IMR-90 (cell line): Measurements from ENCODE around the gene ALOX15B. TPM values are rescaled to one million over a fixed set of nuclear protein-coding genes. Genes with fewer than 3 reads are reported as not detected.

ENCODE experiments used
- ATAC-seq: fragments of 200-7000 bp; cut with Tn5 transposase; 2 replicates; pipeline ENCODE4 v1.9.1; 2020; ENCODE audit warnings: low read depth, mild to moderate bottlenecking, moderate library complexity
- BruUV-seq: library from RNA; stranded (reverse); fragments of 400-500 nt; replicated peaks from 2 replicates; lab custom pipeline; 2021; lab: Mats Ljungman, UMichigan
- CTCF ChIA-PET: fragments of 300-600 bp; formaldehyde crosslinking; extraction: SDS; loops from one replicate; lab custom pipeline; 2021; ENCODE audit warnings: antibody characterized with exemption; lab: Yijun Ruan, JAX
- POLR2A ChIA-PET: fragments of 300-600 bp; sonication (Branson Sonifier 250); formaldehyde crosslinking; loops from one replicate; lab custom pipeline; 2022; ENCODE audit warnings: antibody characterized with exemption; ENCODE audit not compliant: unreplicated experiment; lab: Charles Lee
- DNase-seq: peaks from one replicate; pipeline ENCODE4 v3.0.0; 2013
- H2AFZ ChIP-seq: replicated peaks from 2 replicates; pipeline ENCODE3; 2013; ENCODE audit warnings: low read length, mild to moderate bottlenecking; ENCODE audit not compliant: poor library complexity
- H2AK5ac ChIP-seq: 2 replicates; pipeline ENCODE4 v1.6.1; 2013; ENCODE audit warnings: low read depth, low read length, inconsistent platforms
- H2AK9ac ChIP-seq: replicated peaks from 2 replicates; pipeline ENCODE3; 2013; ENCODE audit warnings: mild to moderate bottlenecking, low read depth, low read length, moderate library complexity; ENCODE audit not compliant: poor library complexity
- H2BK120ac ChIP-seq: 2 replicates; pipeline ENCODE4 v1.6.1; 2013; ENCODE audit warnings: low read depth, low read length, inconsistent platforms
- H2BK15ac ChIP-seq: 3 replicates; pipeline ENCODE4 v1.6.1; 2013; ENCODE audit warnings: low read depth, low read length, inconsistent platforms
- H2BK20ac ChIP-seq: 2 replicates; pipeline ENCODE4 v1.6.1; 2013; ENCODE audit warnings: low read depth, mild to moderate bottlenecking, inconsistent platforms, low read length, moderate library complexity
- H2BK5ac ChIP-seq: 2 replicates; pipeline ENCODE4 v1.6.1; 2013; ENCODE audit warnings: mild to moderate bottlenecking, low read depth, low read length, inconsistent platforms; ENCODE audit not compliant: poor library complexity, severe bottlenecking
- H3K14ac ChIP-seq: replicated peaks from 2 replicates; pipeline ENCODE4 v1.6.1; 2013; ENCODE audit warnings: low read depth, low read length, inconsistent platforms
- H3K18ac ChIP-seq: 2 replicates; pipeline ENCODE4 v1.6.1; 2013; ENCODE audit warnings: low read depth, low read length, control low read depth
- H3K23ac ChIP-seq: 2 replicates; pipeline ENCODE4 v1.6.1; 2013; ENCODE audit warnings: low read depth, low read length, inconsistent platforms
- H3K27ac ChIP-seq: 2 replicates; pipeline ENCODE4 v1.5.1; 2013; ENCODE audit warnings: mild to moderate bottlenecking, control low read depth, low read length; ENCODE audit not compliant: insufficient read depth
- H3K27me3 ChIP-seq: 2 replicates; pipeline ENCODE4 v1.6.1; 2013; ENCODE audit warnings: low read length; ENCODE audit not compliant: control insufficient read depth, insufficient read depth
- H3K36me3 ChIP-seq: 2 replicates; pipeline ENCODE4 v1.6.1; 2013; ENCODE audit warnings: low read length, mixed read lengths; ENCODE audit not compliant: control insufficient read depth, insufficient read depth
- H3K4ac ChIP-seq: 2 replicates; pipeline ENCODE4 v1.6.1; 2013; ENCODE audit warnings: low read depth, low read length, inconsistent platforms
- H3K4me1 ChIP-seq: 2 replicates; pipeline ENCODE4 v1.6.1; 2013; ENCODE audit warnings: low read length, mixed read lengths; ENCODE audit not compliant: control insufficient read depth, insufficient read depth
- H3K4me2 ChIP-seq: 2 replicates; pipeline ENCODE4 v1.6.1; 2013; ENCODE audit warnings: low read depth, mild to moderate bottlenecking, control low read depth, low read length, moderate library complexity
- H3K4me3 ChIP-seq: 2 replicates; pipeline ENCODE4 v1.5.1; 2013; ENCODE audit warnings: low read depth, mild to moderate bottlenecking, control low read depth, low read length, moderate library complexity; ENCODE audit not compliant: insufficient read depth
- H3K56ac ChIP-seq: 2 replicates; pipeline ENCODE4 v1.6.1; 2013; ENCODE audit warnings: low read length, inconsistent platforms; ENCODE audit not compliant: insufficient read depth; ENCODE audit errors: extremely low read depth
- H3K79me1 ChIP-seq, 2 experiments: 2 replicates each; pipeline ENCODE4 v1.6.1; 2013; ENCODE audit warnings: low read length in 2 of 2, inconsistent platforms in 1 of 2, low read depth in 1 of 2
- H3K9ac ChIP-seq: 2 replicates; pipeline ENCODE4 v1.6.1; 2013; ENCODE audit warnings: low read depth, low read length, control low read depth
- H3K9me1 ChIP-seq: 2 replicates; pipeline ENCODE4 v1.6.1; 2013; ENCODE audit warnings: low read length, inconsistent platforms; ENCODE audit not compliant: insufficient read depth
- H3K9me3 ChIP-seq: 2 replicates; pipeline ENCODE4 v1.6.1; 2013; ENCODE audit warnings: low read length; ENCODE audit not compliant: control insufficient read depth, insufficient read depth
- H4K20me1 ChIP-seq: 2 replicates; pipeline ENCODE4 v1.6.1; 2013; ENCODE audit warnings: low read length, inconsistent platforms; ENCODE audit not compliant: insufficient read depth
- H4K5ac ChIP-seq: 2 replicates; pipeline ENCODE4 v1.6.1; 2013; ENCODE audit warnings: mild to moderate bottlenecking, low read depth, low read length, control low read depth
- H4K8ac ChIP-seq, 2 experiments: 2 replicates each; pipeline ENCODE4 v1.6.1; 2013; ENCODE audit warnings: low read depth in 2 of 2, low read length in 2 of 2, control low read depth in 1 of 2, inconsistent platforms in 1 of 2
- H4K91ac ChIP-seq: 2 replicates; pipeline ENCODE4 v1.6.1; 2013; ENCODE audit warnings: low read depth, low read length, inconsistent platforms; ENCODE audit not compliant: insufficient read depth
- BHLHE40 ChIP-seq: fragments of 150-350 bp; IDR thresholded peaks from 2 replicates; pipeline ENCODE4 v1.6.1; 2016; ENCODE audit warnings: mild to moderate bottlenecking, low read depth, low read length
- CEBPB ChIP-seq: IDR thresholded peaks from 2 replicates; pipeline ENCODE4 v1.6.1; 2012; ENCODE audit warnings: low read depth, low read length, improper control_type of control experiment
- CTCF ChIP-seq: conservative IDR thresholded peaks from 2 replicates; pipeline ENCODE4 v1.5.1; 2012; ENCODE audit warnings: mild to moderate bottlenecking, low read depth, low read length, improper control_type of control experiment
- ELK1 ChIP-seq: fragments of 150-350 bp; IDR thresholded peaks from 2 replicates; pipeline ENCODE4 v1.6.1; 2016; ENCODE audit warnings: low read depth, mild to moderate bottlenecking, low read length, moderate library complexity, borderline replicate concordance
- MAFK ChIP-seq: IDR thresholded peaks from 2 replicates; pipeline ENCODE4 v1.6.1; 2012; ENCODE audit warnings: low read depth, low read length, improper control_type of control experiment
- MAZ ChIP-seq: IDR thresholded peaks from 2 replicates; pipeline ENCODE4 v1.6.1; 2012; ENCODE audit warnings: low read depth, mild to moderate bottlenecking, low read length, improper control_type of control experiment, moderate library complexity, borderline replicate concordance
- MXI1 ChIP-seq: IDR thresholded peaks from 2 replicates; pipeline ENCODE4 v1.6.1; 2012; ENCODE audit warnings: low read depth, mild to moderate bottlenecking, low read length, moderate library complexity, borderline replicate concordance
- NFE2L2 ChIP-seq: fragments of 150-350 bp; IDR thresholded peaks from 2 replicates; pipeline ENCODE4 v1.6.1; 2016; ENCODE audit warnings: low read depth, mild to moderate bottlenecking, low read length
- RCOR1 ChIP-seq: IDR thresholded peaks from 2 replicates; pipeline ENCODE4 v1.6.1; 2012; ENCODE audit warnings: mild to moderate bottlenecking, low read length, improper control_type of control experiment; ENCODE audit not compliant: insufficient replicate concordance
- SMC3 ChIP-seq: fragments of 150-350 bp; IDR thresholded peaks from 2 replicates; pipeline ENCODE4 v1.6.1; 2016; ENCODE audit warnings: low read depth, mild to moderate bottlenecking, antibody characterized with exemption, low read length, moderate library complexity
- WGBS, 2 experiments: methylation state at CpG; one replicate each; pipeline versions ENCODE4 v1.1.5 to v1.1.7; 2013; ENCODE audit warnings: missing lambda C conversion rate in 2 of 2; ENCODE audit not compliant: insufficient read length in 1 of 2; ENCODE audit errors: extremely low coverage in 2 of 2; 5-methylcytosine and 5-hydroxymethylcytosine counted together
- dilution Hi-C: fragments of 300-500 bp; cut with HindIII; formaldehyde crosslinking; loops from one replicate; pipeline ENCODE4 v1.14.3; 2018; ENCODE audit warnings: low sequenced_read_pairs; ENCODE audit not compliant: unreplicated experiment
- in situ Hi-C: fragments of 300-500 bp; cut with MboI; formaldehyde crosslinking; loops from 3 replicates; pipeline ENCODE4 v1.14.3; 2019; ENCODE audit warnings: low sequenced_read_pairs, inconsistent platforms, mixed read lengths
- intact Hi-C: fragments of 100-400 bp; cut with micrococcal nuclease; formaldehyde crosslinking; loops from 2 replicates; pipeline ENCODE4 v1.10.0; 2022
- polyA plus RNA-seq, 3 experiments: library from polyadenylated mRNA; depleted of rRNA; stranded (reverse); fragments of >200 nt; gene quantifications; 2 replicates each; pipeline ENCODE4 v1.2.3, GENCODE V29; 2012; ENCODE audit warnings: low replicate concordance in 1 of 3
- total RNA-seq: library from RNA; depleted of rRNA; stranded (reverse); fragments of >200 nt; gene quantifications from 2 replicates; pipeline ENCODE4 v1.2.3, GENCODE V29; 2012

The ALOX15B gene
- total and polyA plus RNA-seq, 2 of the 4 experiments (the other 2 are of a cell fraction) = not detected

GRCh38 chr17:8059131-8059530 lies 20.3 kb downstream of the ALOX15B start:
- no peak overlapping the region for H4K8ac ChIP-seq
- ChIA-PET CTCF (interaction anchor here (1.6 to 4.9 kb wide), 3 partner anchors 15 to 60 kb away, joined by 4 to 25 read pairs (median 16); partner anchors contain the start of gene ALOXE3), POLR2A (no interaction called here)
- WGBS, 2 experiments = 66% methylated on average over 3 of the region's 7 CpGs; no CpG with 5 or more reads in 1 of the 2 experiments
- H3K36me3 ChIP-seq = no peaks in the 10 kb centered on the region
- no peak overlapping the region for H3K4ac ChIP-seq
- no peak overlapping the region for H3K4me3 ChIP-seq
- H2AK9ac ChIP-seq = no peak overlapping the region
- H3K9me3 ChIP-seq = no peaks in the 10 kb centered on the region
- intact Hi-C loops (loop anchor here (5.0 kb wide), 1 partner anchor 127 kb away; the partner anchor contains the start of genes CNTROB and TRAPPC1), in situ Hi-C loops (no loop called here), dilution Hi-C loops (no loop called here)
- no peak overlapping the region for H3K56ac ChIP-seq
- no peak overlapping the region for H2BK120ac ChIP-seq
- peaks cover 2% of the 10 kb centered on the region; the same call in 1 of the 2 replicates for H3K4me1 ChIP-seq
- no peak overlapping the region for H3K23ac ChIP-seq
- H3K18ac ChIP-seq = no peak overlapping the region
- no peaks in the 10 kb centered on the region for H3K9me1 ChIP-seq
- H3K27me3 ChIP-seq = peaks cover 53% of the 10 kb centered on the region
- no TSS peak for BruUV-seq
- H4K91ac ChIP-seq = no peak overlapping the region
- H4K5ac ChIP-seq = no peak overlapping the region
- H2AK5ac ChIP-seq = no peak overlapping the region
- DNase-seq = no peak
- no peak overlapping the region for H3K4me2 ChIP-seq
- no peak overlapping the region for H2BK20ac ChIP-seq
- no peak overlapping the region for H2BK5ac ChIP-seq
- no peak overlapping the region for H3K9ac ChIP-seq
- peaks cover 5% of the 10 kb centered on the region; the same call in 1 of the 2 replicates for H4K20me1 ChIP-seq
- H3K14ac ChIP-seq = no peak overlapping the region
- no peaks in the 10 kb centered on the region for H3K79me1 ChIP-seq
- H2AFZ ChIP-seq = no peak overlapping the region
- no peak overlapping the region for H2BK15ac ChIP-seq
- ATAC-seq = no peak
- no peak for TF ChIP-seq BHLHE40
- no peak for TF ChIP-seq RCOR1
- TF ChIP-seq MAFK = no peak
- no peak for TF ChIP-seq CEBPB
- no peak for TF ChIP-seq MXI1
- TF ChIP-seq NFE2L2 = no peak
- no peak for TF ChIP-seq SMC3
- no peak for TF ChIP-seq MAZ
- TF ChIP-seq CTCF = no peak
- no peak for TF ChIP-seq ELK1
- no peak overlapping the region for H3K27ac ChIP-seq
